Smooth muscle cell of the coronary artery (primary cell): ENCODE data around the gene HINFP. TPM values are rescaled to one million over a fixed set of nuclear protein-coding genes. Genes with fewer than 3 reads are reported as not detected.

ENCODE experiments used
- total RNA-seq: library from RNA; depleted of rRNA; stranded (reverse); fragments of >200 nt; gene quantifications from 2 replicates; pipeline ENCODE4 v1.2.3, GENCODE V29; 2014; ENCODE audit warnings: low replicate concordance

The HINFP gene, protein sequence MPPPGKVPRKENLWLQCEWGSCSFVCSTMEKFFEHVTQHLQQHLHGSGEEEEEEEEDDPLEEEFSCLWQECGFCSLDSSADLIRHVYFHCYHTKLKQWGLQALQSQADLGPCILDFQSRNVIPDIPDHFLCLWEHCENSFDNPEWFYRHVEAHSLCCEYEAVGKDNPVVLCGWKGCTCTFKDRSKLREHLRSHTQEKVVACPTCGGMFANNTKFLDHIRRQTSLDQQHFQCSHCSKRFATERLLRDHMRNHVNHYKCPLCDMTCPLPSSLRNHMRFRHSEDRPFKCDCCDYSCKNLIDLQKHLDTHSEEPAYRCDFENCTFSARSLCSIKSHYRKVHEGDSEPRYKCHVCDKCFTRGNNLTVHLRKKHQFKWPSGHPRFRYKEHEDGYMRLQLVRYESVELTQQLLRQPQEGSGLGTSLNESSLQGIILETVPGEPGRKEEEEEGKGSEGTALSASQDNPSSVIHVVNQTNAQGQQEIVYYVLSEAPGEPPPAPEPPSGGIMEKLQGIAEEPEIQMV
- total RNA-seq: 10.9 and 18.8 TPM in 2 replicates

GRCh38 chr11:119121008-119121810, at the start of gene HINFP:
Gene HINFP, plus strand, starts transcription at chr11:119121580. Its CDS starts 5,365 bp downstream, at chr11:119126945.

GRCh38 chr11:119084663-119085436, 36.5 kb upstream of the HINFP start, which contains the start of gene HMBS:
Gene HMBS, plus strand, starts transcription at chr11:119084881. Its CDS starts 153 bp downstream, at chr11:119085034.

GRCh38 chr11:119101759-119102423, 19.5 kb upstream of the HINFP start, which contains the start of gene DPAGT1:
Gene DPAGT1, minus strand, starts transcription at chr11:119101853. Its CDS starts 198 bp downstream, at chr11:119101655.

DNA sequence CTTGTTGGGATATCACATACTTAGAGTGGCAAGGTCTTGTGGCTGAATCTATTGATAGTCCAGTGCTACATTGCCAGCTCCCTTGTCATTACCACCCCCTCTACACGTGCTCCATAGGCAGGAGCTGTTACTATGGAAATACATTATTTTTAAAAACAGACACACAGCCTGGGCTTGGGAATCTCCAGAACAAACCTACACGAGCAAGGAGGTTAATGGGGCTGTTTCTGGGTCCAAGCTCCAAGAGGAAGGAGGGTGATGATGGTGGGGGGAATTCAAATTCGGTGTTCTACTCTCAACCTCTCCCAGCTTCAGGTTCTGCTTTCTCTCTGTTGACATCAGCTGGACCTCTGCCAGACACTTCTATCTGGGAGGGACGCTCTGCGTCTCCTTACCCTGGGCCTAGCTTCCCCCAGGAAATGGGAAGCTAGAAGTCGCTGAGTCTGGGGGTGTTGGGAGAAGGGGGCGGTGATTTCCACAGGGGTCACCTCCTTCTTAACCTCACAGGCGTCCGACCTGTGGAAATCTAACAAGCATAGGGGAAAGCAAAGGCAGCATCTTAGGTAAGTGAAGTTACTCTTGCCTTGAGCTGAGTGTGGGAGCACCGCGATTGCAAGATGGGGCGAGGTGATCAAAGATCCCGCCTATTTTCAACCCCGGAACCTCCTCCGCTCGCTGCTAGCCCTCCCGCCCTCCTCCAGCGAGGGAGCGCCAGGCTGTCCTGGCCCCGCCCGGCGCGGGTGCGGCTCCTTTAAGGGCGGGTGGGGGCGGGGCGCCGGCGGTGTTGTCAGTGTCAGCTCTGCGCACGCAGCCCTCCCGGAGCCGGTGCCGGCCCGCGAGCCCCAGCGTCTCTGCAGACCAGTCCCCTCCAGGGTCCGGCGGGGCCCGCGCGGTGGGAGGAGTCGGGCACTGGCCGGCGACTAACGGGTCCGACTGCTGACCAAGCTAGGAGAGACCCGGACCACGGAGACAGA, 14.5 kb upstream of the HINFP start, which contains the start of gene C2CD2L:
TSS of gene C2CD2L (plus strand) at position 781 of the 974 bp plus-strand sequence. CDS start 398 bp downstream, outside the sequence.

DNA sequence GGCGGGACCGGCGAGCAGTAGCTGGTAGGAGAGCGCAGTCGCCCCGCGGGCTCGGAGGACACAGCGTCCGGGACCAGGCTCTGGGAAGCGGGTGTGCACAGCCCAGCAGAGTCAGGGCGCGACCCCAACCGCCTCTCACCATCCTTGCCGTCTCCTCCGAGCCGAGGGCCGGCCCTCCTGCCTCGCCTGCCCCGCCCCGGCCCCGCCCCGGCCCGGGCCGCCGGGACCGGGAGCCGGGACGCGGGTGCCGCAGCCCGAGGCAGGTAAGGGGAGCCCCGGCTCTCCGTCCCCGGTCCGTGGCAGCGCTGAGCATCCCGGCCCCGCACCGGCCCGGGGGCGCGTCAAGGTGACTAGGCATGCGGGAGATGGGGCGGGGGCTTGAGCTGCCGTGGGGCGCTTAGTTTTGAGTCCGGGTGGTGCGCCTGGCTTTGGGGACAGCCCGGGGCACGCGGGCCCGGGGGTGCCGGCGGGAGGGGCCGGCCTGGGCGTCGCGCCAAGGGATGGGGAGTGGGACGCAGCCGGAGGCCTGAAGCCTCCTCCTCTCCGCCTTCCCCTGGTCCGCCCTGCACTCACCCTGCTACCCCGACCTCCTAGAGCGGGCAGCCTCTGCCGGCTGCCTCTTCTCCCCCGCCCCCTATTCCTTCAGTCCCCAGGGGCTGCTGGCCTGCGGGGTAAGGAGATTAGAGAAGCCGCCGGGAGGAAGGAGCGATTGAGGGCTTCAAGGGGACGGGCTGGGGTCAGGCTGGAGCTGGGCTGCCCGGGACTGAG, 27.8 kb downstream of the HINFP start, which contains the start of gene ABCG4:
TSS of gene ABCG4 (plus strand) at position 35 of the 768 bp plus-strand sequence. CDS start 914 bp downstream, outside the sequence.

DNA sequence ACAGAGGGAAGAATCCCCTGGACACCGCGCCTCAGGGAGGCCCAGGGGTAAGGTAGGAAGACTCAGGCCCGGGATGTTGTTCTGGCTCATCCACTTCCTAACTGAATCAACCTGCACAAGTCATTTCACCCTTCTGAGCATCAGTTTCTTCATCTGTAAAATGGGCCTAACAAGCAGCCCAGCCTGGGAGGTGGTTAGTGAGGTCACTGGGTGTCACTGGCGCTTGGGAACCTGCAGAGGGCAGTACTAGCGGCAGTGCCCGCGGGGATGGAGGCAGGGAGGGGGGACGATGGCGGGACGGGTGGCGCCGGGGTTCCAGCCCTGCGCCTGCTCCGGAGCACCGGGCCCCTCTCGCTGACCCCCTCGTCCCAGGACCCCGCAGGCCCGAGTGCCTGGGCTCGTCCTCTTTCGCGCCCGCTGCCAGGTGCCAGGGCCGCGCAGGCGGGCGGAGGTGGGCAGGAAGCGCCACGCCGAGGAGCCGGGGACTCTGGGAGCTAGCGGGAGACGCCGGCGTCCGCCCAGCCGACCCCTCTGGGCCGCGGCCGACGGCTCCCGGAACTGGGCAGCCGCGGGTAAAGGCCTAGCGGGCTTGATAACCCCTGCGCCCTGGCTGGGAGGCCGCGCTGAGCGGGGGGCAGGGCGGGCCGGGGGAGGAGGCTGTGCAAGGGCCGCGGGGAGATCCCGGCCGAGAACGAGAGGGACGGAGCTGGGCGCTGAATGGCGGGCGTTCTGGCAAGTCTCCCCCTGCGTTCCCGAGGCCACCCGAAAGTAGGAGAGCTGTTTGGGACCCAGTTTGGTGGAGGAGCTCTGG, 47.3 kb downstream of the HINFP start, which contains the start of gene NLRX1:
TSS of gene NLRX1 (plus strand) at position 255 of the 811 bp plus-strand sequence. CDS start 2,679 bp downstream, outside the sequence.

Other genes with a start within 250 kb of the HINFP start
- gene CXCR5, start 237.7 kb upstream of the HINFP start, total RNA-seq: not detected in 2 replicates
- gene BCL9L, start 195.7 kb upstream of the HINFP start, total RNA-seq: 3.7 and 19.3 TPM in 2 replicates
- not detected in 2 replicates for gene UPK2, start 165.3 kb upstream of the HINFP start, total RNA-seq
- gene FOXR1, start 149.8 kb upstream of the HINFP start, total RNA-seq: not detected in 2 replicates
- 7.3 and 13.5 TPM in 2 replicates for gene CENATAC, start 123.4 kb upstream of the HINFP start, total RNA-seq
- 338 and 761 TPM in 2 replicates for gene RPS25, start 103.2 kb upstream of the HINFP start, total RNA-seq
- 114 and 129 TPM in 2 replicates for gene TRAPPC4, start 102.8 kb upstream of the HINFP start, total RNA-seq
- 7.0 and 9.7 TPM in 2 replicates for gene SLC37A4, start 90.7 kb upstream of the HINFP start, total RNA-seq
- 73.9 and 160 TPM in 2 replicates for gene HYOU1, start 64.4 kb upstream of the HINFP start, total RNA-seq
- gene VPS11, start 53.8 kb upstream of the HINFP start, total RNA-seq: 25.0 and 42.0 TPM in 2 replicates
- gene HMBS, start 36.7 kb upstream of the HINFP start, total RNA-seq: 4.1 and 7.6 TPM in 2 replicates
- gene DPAGT1, start 19.7 kb upstream of the HINFP start, total RNA-seq: 9.8 and 19.9 TPM in 2 replicates
- gene C2CD2L, start 14.2 kb upstream of the HINFP start, total RNA-seq: 1.1 and 4.4 TPM in 2 replicates
- gene ABCG4, start 27.5 kb downstream of the HINFP start, total RNA-seq: under 0.01 and 0.15 TPM in 2 replicates
- 9.7 and 14.3 TPM in 2 replicates for gene NLRX1, start 47.1 kb downstream of the HINFP start, total RNA-seq
- 0.35 TPM in 1 of 2 replicates, not detected in the other for gene NHERF4, start 63.9 kb downstream of the HINFP start, total RNA-seq
- 2.5 and 3.9 TPM in 2 replicates for gene CBL, start 84.8 kb downstream of the HINFP start, total RNA-seq
- 11.8 and 25.4 TPM in 2 replicates for gene MCAM, start 195.6 kb downstream of the HINFP start, total RNA-seq
- gene RNF26, start 212.9 kb downstream of the HINFP start, total RNA-seq: 1.9 and 2.7 TPM in 2 replicates
- gene C1QTNF5, start 219.3 kb downstream of the HINFP start, total RNA-seq: 10.6 and 11.6 TPM in 2 replicates
- under 0.01 TPM in 1 of 2 replicates, not detected in the other for gene MFRP, start 225.1 kb downstream of the HINFP start, total RNA-seq